Lung microvascular endothelial cell (primary cell): Measurements from ENCODE around the gene OAF. TPM values are rescaled to one million over a fixed set of nuclear protein-coding genes. Genes with fewer than 3 reads are reported as not detected.
"Not testable (repeated sequence)": the region's sequence is repeated elsewhere in the genome, so short reads cannot be mapped to it uniquely, and the experiment has no call there.

Experiments
- DNase-seq, 2 donors: peaks; one replicate each; pipeline versions ENCODE4 v3.0.0 to v3.0.0-alpha.2; 2010; ENCODE audit warnings: low read depth in 2 of 2
- total RNA-seq: library from RNA; depleted of rRNA; stranded (reverse); fragments of >200 nt; gene quantifications from 2 replicates; pipeline ENCODE4 v1.2.1, GENCODE V29; 2014

The OAF gene
- total RNA-seq, 1 donor from 2014 or later, result 17.3 TPM

GRCh38 chr11:120270386-120270785 lies 59.6 kb downstream of the OAF start:
- DNase-seq, result no peak

DNA sequence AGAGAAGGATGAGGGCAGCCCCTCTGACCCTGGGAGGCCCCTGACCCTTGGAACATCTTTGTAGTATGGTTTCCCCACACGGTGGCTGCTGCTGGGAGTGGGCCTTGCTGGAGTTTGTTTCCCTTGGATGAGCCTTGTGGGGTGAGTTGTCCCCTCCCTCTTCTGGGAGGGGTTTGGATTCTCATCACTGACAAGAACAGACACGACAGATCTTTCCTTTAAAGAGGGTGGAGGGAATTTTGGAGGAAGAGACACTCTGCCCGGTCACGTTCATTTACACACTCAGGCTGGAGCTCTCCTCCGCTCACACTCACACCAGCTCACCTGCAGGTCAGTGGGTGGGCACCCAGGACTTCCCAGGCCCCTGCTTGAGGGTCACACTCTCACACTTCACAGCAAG lies 60.8 kb downstream of the OAF start:
- no peak for DNase-seq

GRCh38 chr11:120272303-120272702 lies 61.5 kb downstream of the OAF start:
- DNase-seq, result peak in 1 of 2 donors; percentile 48

DNA sequence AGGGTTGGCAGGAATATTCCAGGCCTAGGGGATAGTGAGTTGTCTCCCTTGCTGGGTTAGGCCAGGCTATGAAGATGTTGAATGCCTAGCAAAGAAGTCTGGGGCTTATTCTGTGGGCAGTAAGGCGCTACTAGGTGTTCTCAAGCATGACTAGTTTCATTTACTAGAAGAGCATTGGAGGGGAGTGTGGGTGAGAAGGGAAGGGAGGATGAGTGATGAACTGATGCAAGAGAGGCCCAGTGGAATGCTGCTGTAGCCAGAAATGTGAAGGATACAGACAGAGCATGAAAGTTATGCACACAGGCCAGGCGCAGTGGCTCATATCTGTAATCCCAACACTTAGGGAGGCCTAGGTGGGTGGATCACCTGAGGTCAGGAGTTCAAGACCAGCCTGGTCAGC lies 62.6 kb downstream of the OAF start:
- no peak for DNase-seq

DNA sequence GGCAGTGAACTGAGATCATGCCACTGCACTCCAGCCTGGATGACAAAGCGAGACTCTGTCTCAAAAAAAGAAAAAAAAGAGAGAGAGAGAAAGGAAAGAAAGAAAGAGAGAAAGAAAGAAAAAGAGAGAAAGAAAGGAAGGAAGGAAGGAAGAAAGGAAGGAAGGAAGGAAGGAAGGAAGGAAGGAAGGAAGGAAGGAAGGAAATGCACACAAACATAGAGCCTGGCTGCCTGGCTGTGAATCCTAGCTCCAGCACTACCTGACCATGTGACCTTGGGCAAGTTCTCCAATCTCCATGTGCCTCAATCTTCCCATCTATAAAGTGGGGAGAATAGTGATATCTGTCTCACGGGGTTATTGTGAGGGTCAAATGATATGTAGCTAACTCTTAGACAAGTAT lies 63.1 kb downstream of the OAF start:
- not testable (repeated sequence) for DNase-seq

DNA sequence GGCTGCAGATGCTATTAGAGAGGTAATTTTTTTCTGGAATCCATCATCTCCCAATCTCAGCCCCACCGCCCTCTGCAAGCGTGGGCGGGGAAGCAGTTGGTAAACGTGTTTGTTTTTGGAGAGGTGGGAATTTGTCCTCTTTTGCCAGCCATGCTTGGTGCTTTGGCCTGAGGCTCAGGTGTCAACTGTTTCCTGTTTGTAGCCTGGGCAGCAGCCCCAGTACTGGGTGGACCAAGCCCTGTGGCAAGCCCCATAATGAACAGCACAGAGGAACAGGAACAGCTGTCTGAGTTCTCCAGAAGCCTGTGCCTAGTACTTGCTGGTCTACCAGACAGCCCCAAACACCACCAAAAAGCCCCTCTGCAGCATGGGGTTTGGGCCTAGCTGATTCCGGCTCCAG lies 68.7 kb downstream of the OAF start:
- no peak for DNase-seq

Other genes starting within 250 kb of the OAF start
- gene TRIM29, start 72.9 kb upstream of the OAF start, total RNA-seq, result not detected in 2 replicates
- under 0.01 TPM in 1 of 2 replicates, not detected in the other for gene POU2F3, start 29.1 kb downstream of the OAF start, total RNA-seq
- gene TLCD5, start 114.3 kb downstream of the OAF start, total RNA-seq, result 3.3 and 6.3 TPM in 2 replicates
- 86.1 and 134 TPM in 2 replicates for gene ARHGEF12, start 125.4 kb downstream of the OAF start, total RNA-seq